T47D (cell line): ENCODE data around the gene MAP3K20.
"Not testable (repeated sequence)": the region's sequence is repeated elsewhere in the genome, so short reads cannot be mapped to it uniquely, and the experiment has no call there.

ENCODE experiments used
- DNase-seq, 2 experiments: peaks; one replicate each; pipeline versions ENCODE4 v3.0.0 to v3.0.0-alpha.2; 2011 to 2012; ENCODE audit warnings: low read depth in 1 of 2, low spot score in 1 of 2
- JUND ChIP-seq: IDR thresholded peaks from 2 replicates; pipeline ENCODE4 v1.6.1; 2012; ENCODE audit warnings: low read depth
- in situ Hi-C: cut with HindIII; loops from 2 replicates; pipeline ENCODE4 v1.10.0; 2016; ENCODE audit warnings: low sequenced_read_pairs, low pct_unique_long_range_greater_than_20kb

Gene MAP3K20

DNA sequence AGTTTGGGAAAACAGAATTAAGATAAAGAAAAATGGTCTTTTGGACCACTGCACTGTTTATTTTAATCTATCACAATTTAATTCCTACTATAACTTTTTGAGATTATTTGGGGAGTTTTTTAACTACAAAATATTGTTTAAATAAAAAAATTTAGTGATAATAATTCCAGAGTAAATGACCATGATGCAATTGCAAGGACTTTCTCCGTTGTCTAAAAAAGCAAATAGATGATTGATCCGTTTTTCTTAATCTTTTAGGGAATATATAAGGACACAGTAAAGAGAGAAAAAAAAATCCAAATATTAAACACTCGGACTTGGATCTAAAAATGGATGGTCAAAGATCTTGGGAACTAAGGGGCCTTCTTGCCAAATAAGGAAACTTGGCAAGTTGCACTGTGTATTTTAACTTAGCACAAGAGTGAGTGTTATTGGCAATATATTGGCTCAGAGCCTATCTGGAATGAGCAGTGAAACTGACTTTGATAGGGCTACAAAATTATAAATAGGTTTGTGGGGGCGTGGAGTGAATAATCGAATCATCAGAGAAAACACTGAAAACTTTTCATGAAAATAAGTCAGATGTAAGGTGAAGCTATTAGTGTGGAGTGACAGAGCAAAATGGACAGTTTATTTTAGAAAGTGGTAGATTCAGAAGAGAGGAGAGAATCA is 2.0 kb downstream of the MAP3K20 start:
- in situ Hi-C loops = no loop called here
- DNase-seq = no peak
- TF ChIP-seq JUND = no peak

DNA sequence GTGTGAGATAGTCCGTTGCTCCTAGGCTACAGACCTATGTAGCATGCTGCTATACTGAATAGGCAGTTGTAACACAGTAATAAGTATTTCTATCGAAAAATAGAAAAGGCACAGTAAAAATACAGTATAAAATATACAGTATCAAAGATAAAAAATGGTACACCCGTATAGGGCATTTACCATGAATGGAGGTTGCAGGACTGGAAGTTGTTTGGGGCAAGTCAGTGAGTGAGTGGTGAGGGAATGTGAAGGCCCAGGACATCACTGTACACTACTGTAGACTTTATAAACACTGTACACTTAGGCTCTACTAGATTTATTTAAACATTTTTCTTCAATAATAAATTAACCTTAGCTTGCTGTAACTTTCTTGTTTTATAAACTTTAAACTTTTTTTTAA is 3.5 kb downstream of the MAP3K20 start:
- DNase-seq = no peak
- in situ Hi-C loops = no loop called here
- no peak for TF ChIP-seq JUND

DNA sequence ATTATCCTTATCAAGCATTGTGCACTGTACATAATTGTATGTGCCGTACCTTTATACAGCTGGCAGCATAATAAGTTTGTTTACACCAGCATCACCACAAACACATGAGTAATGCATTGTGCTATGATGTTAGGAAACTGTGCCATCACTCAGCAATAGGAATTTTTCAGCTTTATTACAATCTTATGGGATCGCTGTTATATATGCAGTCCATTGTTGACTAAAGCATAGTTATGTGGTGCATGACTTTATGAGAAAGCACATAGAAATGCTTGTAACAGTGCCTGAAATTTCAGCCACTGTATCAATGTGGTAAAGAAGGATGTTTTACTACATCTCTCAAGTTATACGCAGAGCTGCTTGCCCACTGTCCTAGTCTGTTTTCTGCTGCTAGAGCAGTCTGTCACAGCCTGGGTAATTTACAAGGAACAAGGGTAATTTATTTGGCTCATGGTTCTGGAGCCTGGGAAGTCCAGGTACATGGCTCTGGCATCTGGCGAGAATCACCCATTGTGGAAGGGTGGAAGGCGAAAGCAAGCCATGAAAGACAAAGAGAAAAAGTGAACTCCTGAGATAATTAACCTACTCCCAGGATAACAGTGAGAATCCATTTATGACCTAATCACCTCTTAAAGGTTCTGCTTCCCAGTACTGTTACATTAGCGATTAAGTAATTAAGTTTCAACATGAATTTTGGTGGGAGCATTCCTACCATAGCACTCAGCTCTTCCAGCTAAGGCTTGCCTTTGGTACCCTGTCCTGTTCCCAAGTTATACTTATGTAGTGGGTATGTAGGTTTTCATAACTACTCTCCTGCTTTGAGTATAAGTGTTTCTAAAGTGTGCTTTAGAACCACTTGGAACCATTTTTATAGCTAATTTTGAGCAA is 4.6 kb downstream of the MAP3K20 start:
- no peak for TF ChIP-seq JUND
- DNase-seq = peak in 1 of 2 experiments; percentile 14

DNA sequence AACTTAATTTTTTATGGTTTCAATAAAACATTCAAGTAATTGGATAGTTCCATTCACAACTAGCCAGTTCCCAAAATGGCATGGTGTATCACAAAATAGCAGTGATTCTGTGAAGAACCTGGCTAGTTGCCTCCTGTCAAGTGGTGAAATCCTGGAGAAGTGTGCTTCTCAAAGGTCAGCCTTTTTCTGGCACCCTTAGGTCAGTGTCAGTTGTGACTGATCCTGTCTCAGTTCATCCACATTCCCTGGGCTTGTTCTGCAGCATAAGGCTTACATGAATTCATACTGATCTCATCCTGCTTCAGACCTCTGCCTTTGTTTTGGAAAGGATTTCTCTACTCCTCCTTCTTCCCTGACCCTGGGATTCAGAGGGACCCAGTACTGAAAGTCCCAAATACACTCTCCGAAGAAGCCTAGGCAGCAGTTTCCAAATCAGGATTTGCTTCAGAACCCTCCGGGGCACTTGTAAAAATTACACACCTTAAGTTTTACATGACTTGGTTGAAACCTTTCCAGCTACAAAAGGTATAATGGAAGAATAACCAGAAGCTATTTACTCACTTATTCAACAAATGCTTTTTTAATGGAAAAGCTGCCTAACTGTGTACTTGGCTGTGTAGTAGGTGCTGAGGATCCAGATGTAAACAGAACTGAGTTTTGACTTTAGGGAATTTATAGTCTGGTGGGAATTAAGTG is 11.0 kb downstream of the MAP3K20 start:
- in situ Hi-C loops = no loop called here
- no peak for TF ChIP-seq JUND
- DNase-seq = peak in 1 of 2 experiments; percentile 42

More for the DNA sequence above, 4.6 kb downstream of the MAP3K20 start:
- in situ Hi-C loops = no loop called here

DNA sequence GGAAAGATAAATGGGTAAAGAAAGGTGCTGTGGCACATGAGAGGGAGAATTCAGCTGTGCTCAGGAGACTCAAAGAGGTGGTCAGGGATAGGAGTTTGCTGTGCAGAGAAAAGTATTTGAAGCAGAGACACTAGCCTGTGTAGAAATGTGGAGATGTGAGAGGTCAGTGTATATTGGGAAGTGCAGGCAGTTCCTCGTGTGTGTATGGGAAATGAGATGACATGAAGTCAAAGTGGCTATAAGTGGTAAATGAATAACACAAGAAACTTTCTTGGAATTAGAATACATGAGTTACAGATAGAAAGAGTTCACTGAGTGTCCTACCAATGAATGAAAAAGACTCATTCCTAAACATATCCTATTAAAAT is 11.6 kb downstream of the MAP3K20 start:
- in situ Hi-C loops = no loop called here
- no peak for TF ChIP-seq JUND
- DNase-seq = no peak

DNA sequence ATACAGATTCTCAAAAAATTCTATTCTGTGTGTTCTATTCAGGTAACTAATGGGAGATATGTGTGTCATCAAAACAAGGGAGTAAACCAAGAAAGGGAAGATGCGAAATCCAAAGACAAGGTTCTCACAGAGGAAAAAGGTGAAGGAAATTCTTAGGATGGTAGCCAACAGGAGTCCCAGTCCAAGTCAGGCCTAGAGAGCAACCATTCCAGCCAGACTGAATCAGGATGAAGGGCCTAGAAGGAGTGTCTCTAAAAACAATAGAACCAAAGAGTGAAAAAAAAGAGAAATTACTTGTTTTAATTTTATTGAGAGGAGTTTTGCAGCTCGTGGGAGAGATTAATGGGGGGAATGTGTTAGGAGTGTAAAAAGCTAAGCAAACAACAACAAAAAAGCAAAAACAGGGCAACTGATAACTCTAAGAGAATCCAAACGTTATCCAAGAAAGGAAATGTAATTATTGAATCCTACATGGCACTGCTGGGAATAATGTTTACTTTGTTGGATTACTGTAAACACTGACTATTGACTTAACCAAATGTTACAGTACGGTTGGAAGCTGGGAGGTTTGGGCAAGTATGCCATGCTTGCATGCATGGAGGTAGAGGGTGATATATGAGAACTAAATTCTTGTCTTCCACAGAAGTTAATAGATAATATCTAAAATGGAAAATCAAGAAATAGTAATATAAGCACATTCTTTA is 12.3 kb downstream of the MAP3K20 start:
- TF ChIP-seq JUND = no peak
- DNase-seq = peak in 1 of 2 experiments; percentile 37
- in situ Hi-C loops = no loop called here

DNA sequence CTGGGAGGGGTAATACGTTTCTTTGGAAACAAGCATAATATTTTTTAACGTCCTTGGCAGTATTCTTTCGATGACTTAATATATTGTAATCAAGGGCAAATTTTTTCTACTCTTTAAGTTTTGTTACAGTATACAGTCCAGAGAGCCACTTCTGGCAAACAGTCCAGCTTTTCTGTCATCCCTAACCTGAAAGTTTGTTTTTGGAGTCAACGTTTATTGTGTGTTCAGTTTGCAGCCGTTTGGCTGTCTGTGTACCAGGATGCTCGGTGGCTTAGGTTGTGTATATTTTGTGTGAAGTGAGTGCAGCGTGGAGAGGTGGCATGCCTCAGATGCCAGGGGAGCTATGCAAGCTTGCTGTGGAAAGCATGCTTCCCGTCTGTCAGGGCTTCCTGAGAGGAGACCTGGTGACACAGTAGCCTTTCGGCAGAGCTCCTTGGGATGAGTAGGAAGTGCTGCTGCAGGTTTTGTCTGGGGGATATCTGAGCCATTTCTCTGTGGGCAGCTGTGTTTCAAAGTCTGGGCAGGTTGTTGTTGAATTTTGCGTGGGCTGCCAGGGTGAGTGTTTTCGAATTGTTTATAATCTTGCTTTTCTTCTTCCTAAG is 14.7 kb downstream of the MAP3K20 start:
- in situ Hi-C loops = no loop called here
- peak in 1 of 2 experiments; percentile 65 for DNase-seq
- TF ChIP-seq JUND = no peak

DNA sequence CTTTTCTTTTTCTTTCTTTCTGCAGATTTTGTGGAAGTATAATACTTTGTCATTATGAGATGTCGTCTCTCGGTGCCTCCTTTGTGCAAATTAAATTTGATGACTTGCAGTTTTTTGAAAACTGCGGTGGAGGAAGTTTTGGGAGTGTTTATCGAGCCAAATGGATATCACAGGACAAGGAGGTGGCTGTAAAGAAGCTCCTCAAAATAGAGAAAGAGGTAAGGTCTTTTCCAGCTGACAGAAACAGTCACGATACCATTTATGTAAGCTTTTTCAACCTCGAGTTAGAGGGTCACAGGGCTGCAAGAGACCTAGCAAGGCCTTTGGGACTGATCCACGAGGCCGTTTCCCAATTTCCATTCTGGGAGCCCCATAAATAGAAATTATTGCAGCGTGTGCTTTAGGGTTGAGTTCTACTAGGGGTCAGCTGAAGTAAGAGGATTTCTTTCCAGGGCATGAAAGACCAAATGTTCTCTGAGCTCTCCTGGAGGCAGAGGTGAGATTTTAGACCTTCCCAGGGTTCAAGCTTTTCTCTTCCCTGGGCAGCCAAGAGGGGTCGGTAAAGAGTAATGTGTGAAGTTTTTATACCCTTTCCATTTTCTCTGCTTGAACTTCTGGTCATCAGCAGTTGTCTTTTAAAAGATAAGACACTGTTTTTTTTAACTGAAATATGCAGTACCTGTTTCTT is 15.5 kb downstream of the MAP3K20 start:
- no peak for TF ChIP-seq JUND
- in situ Hi-C loops = no loop called here
- no peak for DNase-seq

DNA sequence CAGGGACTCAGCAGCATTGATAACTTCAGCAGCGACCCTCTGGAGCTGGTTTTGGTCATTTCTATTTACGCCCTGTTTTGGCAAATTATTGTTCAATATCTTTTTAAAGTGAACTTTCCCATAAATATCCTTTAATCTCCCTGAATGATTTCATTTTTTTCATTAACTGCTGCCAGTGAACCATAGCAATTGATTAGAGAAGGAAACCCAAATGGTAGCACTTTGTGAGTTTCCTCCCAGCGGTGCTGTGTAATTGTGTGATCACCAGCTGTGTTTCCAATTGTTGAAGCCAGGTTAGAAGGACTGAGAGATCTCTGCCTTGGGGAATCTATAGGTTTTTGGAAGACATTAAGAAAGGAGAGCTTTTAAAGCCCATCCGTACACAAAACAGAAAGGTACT is 16.3 kb downstream of the MAP3K20 start:
- TF ChIP-seq JUND = no peak
- DNase-seq = no peak
- in situ Hi-C loops = no loop called here

DNA sequence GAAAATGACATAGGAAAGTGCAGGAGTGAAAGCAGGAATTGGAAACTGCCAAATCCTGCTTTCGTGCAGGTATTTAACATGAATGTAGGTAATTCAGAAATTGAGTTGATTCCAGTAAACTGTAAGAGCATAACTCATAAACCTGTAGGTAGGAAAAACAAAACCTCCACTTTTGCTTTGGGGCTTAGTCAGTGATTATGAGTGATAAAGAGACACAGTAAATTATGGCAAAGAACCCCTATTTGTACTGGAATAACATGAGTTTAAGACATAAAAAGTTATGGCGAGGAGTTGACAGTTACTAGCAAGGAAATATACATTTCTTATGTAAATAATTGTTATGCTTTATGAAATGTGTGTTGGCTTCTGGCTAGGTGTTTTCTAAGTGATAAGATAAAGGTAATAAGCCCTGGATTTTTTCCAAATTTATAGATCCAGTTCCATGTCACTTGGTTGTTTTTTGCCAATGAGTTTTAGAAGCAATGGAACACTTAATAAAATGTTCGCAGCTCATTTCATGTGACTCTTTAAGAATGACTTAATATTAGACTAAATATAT is 17.3 kb downstream of the MAP3K20 start:
- in situ Hi-C loops = no loop called here
- no peak for TF ChIP-seq JUND
- DNase-seq = no peak

DNA sequence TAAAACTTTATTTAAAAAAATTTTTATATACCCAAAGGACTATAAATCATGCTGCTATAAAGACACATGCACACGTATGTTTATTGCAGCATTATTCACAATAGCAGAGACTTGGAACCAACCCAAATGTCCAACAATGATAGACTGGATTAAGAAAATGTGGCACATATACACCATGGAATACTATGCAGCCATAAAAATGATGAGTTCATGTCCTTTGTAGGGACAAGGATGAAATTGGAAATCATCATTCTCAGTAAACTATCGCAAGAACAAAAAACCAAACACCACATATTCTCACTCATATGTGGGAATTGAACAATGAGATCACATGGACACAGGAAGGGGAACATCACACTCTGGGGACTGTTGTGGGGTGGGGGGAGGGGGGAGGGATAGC is 18.0 kb downstream of the MAP3K20 start:
- in situ Hi-C loops, DNase-seq: not testable (repeated sequence)
